Stimulated activated memory B cell treated with anti-CD40 and anti-IgM and Interleukin-4, amounts not matched to agents 10 μg/mL and 1 μg/mL and 100 μg/mL, for 72 hours (primary cell): Measurements from ENCODE around the gene SLC25A29.
"Not testable (repeated sequence)": the region's sequence is repeated elsewhere in the genome, so short reads cannot be mapped to it uniquely, and the experiment has no call there.

Experiments used
- ATAC-seq: fragments of 150-1000 bp; cut with Tn5 transposase; 2 replicates; pipeline ENCODE4 v1.10.0; 2021
- H3K27ac Mint-ChIP-seq: one replicate; pipeline ENCODE4 v1.8.0; 2022; ENCODE audit warnings: mild to moderate bottlenecking, mixed read lengths
- H3K27me3 Mint-ChIP-seq: one replicate; pipeline ENCODE4 v1.8.0; 2022; ENCODE audit warnings: mixed read lengths
- H3K36me3 Mint-ChIP-seq: one replicate; pipeline ENCODE4 v1.8.0; 2022; ENCODE audit warnings: mixed read lengths
- H3K4me1 Mint-ChIP-seq: one replicate; pipeline ENCODE4 v1.8.0; 2022; ENCODE audit warnings: mixed read lengths
- H3K4me3 Mint-ChIP-seq: one replicate; pipeline ENCODE4 v1.8.0; 2022; ENCODE audit warnings: mild to moderate bottlenecking, moderate library complexity, mixed read lengths
- H3K9me3 Mint-ChIP-seq: one replicate; pipeline ENCODE4 v1.8.0; 2022; ENCODE audit warnings: mixed read lengths

The SLC25A29 gene

GRCh38 chr14:100294963-100295330 is 11.3 kb downstream of the SLC25A29 start:
- no peak for ATAC-seq
- H3K27me3 Mint-ChIP-seq: no peaks in the 10 kb centered on the region
- H3K36me3 Mint-ChIP-seq: peaks cover 5% of the 10 kb centered on the region
- H3K27ac Mint-ChIP-seq: peak overlapping the region; percentile 83
- H3K9me3 Mint-ChIP-seq: no peaks in the 10 kb centered on the region
- H3K4me1 Mint-ChIP-seq: peaks cover 69% of the 10 kb centered on the region
- no peak overlapping the region for H3K4me3 Mint-ChIP-seq

GRCh38 chr14:100294213-100294962 is 11.9 kb downstream of the SLC25A29 start:
- no peaks in the 10 kb centered on the region for H3K27me3 Mint-ChIP-seq

GRCh38 chr14:100293497-100294212 is 12.6 kb downstream of the SLC25A29 start:
- Mint-ChIP-seq H3K27me3 (no peaks in the 10 kb centered on the region), H3K4me1 (peaks cover 63% of the 10 kb centered on the region), H3K4me3 (no peak overlapping the region), H3K27ac (peak overlapping the region; percentile 83), H3K36me3 (peaks cover 5% of the 10 kb centered on the region), H3K9me3 (no peaks in the 10 kb centered on the region)
- ATAC-seq: no peak

More at GRCh38 chr14:100294213-100294962, 11.9 kb downstream of the SLC25A29 start:
- Mint-ChIP-seq H3K4me3 (no peak overlapping the region), H3K9me3 (no peaks in the 10 kb centered on the region), H3K4me1 (peaks cover 69% of the 10 kb centered on the region), H3K36me3 (peaks cover 5% of the 10 kb centered on the region), H3K27ac (peak overlapping the region; percentile 83)
- ATAC-seq: peak; percentile 82

DNA sequence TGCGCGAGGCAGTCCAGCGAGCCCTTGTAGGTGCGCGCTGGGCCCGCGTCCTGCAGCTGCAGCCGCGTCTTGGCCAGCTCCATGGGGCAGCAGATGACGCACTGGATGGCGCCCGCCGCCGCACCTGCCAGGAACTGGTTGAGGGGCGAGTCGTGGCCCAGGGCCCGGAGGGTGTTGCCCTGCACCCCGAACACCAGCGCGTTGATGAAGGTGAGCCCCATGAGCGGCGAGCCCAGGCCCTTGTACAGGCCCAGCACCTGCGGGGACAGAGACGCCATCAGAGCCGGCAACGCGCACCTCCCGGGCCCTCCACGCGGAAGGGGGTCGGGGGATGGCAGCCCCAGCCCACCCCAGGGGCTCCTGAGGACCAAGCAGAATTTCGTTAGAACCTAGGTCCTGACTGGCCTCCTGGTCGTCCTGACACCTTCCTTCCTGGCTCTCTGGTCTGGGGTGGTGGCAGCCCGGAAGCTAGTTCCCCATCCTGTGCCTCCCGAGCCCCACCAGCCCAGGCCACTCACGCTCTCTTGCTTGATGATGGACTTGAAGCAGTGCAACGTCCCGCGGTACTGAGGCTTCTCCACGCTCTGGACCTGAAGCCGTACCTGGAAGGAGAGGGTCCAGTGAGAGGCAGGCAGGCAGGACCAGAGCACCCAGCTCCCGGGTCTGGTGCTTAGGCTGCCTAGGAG is 13.3 kb downstream of the SLC25A29 start:
- Mint-ChIP-seq H3K36me3 (peaks cover 5% of the 10 kb centered on the region), H3K9me3 (no peaks in the 10 kb centered on the region), H3K27ac (peak overlapping the region; percentile 83), H3K4me3 (peak overlapping the region; percentile 18), H3K27me3 (no peaks in the 10 kb centered on the region), H3K4me1 (peaks cover 56% of the 10 kb centered on the region)
- no peak for ATAC-seq

GRCh38 chr14:100292301-100292775 is 13.9 kb downstream of the SLC25A29 start:
- H3K27ac Mint-ChIP-seq: no peak overlapping the region
- H3K4me1 Mint-ChIP-seq: peaks cover 50% of the 10 kb centered on the region
- H3K36me3 Mint-ChIP-seq: peaks cover 5% of the 10 kb centered on the region
- no peaks in the 10 kb centered on the region for H3K9me3 Mint-ChIP-seq
- ATAC-seq: peak; percentile 22
- no peak overlapping the region for H3K4me3 Mint-ChIP-seq
- no peaks in the 10 kb centered on the region for H3K27me3 Mint-ChIP-seq

GRCh38 chr14:100291305-100292075 is 14.8 kb downstream of the SLC25A29 start:
- H3K27me3 Mint-ChIP-seq: no peaks in the 10 kb centered on the region
- peaks cover 42% of the 10 kb centered on the region for H3K4me1 Mint-ChIP-seq
- no peak for ATAC-seq
- no peaks in the 10 kb centered on the region for H3K9me3 Mint-ChIP-seq
- H3K36me3 Mint-ChIP-seq: peaks cover 5% of the 10 kb centered on the region
- no peak overlapping the region for H3K27ac Mint-ChIP-seq
- no peak overlapping the region for H3K4me3 Mint-ChIP-seq

- Mint-ChIP-seq H3K36me3 (peaks cover 5% of the 10 kb centered on the region), H3K27me3 (no peaks in the 10 kb centered on the region), H3K9me3 (no peaks in the 10 kb centered on the region), H3K4me3 (no peak overlapping the region), H3K4me1 (peaks cover 41% of the 10 kb centered on the region), H3K27ac (peak overlapping the region; percentile 68)
- ATAC-seq: no peak
Measured at GRCh38 chr14:100290607-100291304, 15.5 kb downstream of the SLC25A29 start.

DNA sequence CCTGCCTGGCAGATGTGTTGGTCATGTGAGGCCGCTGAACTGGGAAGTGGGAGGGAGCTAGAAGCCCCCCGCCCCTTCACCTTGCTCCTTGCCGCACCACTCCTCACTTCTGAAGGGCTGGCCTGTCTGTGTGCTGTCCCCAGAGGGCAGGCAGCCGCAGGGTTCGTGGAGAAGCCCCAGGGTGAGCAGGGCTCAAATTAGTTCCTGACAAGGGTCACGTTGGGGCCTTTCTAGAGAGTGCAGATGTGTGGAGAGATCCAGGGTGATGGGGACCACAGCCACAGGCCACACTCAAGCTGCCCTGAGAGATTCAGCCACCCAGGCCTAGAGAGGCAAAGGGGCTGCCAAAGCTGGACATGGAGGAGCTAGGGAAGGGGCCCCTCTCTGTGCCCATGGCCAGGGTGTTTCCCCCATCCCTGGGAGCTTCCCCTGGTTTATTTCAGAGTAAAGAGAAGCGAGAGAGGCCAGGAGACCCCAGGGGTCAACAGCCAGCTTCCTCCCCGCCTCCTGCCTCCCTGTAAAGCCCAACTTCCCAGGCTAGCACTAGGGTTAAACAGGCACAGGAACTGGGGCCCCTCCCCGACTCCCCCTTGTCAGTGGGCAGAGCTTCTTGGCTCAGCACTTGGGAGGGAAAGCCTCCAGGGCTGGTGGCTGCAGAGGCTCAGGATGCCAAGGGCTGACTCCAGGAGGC is 16.2 kb downstream of the SLC25A29 start:
- H3K9me3 Mint-ChIP-seq: no peaks in the 10 kb centered on the region
- H3K4me1 Mint-ChIP-seq: peaks cover 37% of the 10 kb centered on the region
- no peak for ATAC-seq
- peak overlapping the region; percentile 68 for H3K27ac Mint-ChIP-seq
- H3K36me3 Mint-ChIP-seq: peaks cover 5% of the 10 kb centered on the region
- peak overlapping the region; percentile 19 for H3K4me3 Mint-ChIP-seq
- no peaks in the 10 kb centered on the region for H3K27me3 Mint-ChIP-seq

DNA sequence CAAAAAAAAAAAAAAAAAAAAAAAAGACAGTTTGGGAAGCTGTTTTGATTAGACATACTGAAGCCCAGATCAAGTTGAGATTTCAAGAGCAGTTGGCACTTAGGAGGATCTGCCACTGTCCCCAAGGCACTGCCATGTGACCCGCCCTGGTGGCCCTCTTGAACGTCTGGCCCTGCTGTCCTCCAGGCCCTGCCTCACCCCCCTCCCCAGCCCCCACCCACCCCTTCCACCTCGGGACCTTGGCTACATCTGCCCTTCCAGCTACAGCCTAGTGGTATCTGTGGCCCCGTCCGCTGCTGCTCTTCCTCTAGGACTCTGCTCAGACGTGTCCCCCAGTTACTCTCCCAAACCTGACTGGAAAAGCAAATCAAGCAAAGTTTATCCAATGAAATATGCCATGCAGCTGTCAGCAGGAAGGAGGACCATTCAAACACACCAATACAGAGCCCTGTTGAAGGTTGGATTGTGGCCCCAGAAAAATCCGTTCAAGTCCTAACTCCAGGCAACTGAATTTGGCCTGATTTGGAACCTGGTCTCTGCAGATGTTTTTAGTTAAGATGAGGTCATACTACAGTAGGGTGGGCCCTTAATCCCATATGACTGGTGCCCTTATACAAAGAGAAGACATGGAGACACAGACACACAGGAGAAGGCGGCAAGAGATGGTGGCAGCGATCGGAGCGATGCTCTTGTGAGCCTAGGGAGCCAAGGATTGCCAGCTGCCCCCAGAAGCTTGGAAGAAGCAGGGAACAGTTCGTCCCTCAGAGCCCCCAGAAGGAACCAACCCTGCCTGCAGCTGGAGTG is 17.7 kb downstream of the SLC25A29 start:
- Mint-ChIP-seq H3K9me3 (no peaks in the 10 kb centered on the region), H3K36me3 (peaks cover 5% of the 10 kb centered on the region), H3K4me1 (peaks cover 37% of the 10 kb centered on the region), H3K27ac (no peak overlapping the region), H3K27me3 (no peaks in the 10 kb centered on the region), H3K4me3 (no peak overlapping the region)
- no peak for ATAC-seq

GRCh38 chr14:100287998-100288295 is 18.3 kb downstream of the SLC25A29 start:
- not testable (repeated sequence) for H3K27ac Mint-ChIP-seq, H3K27me3 Mint-ChIP-seq, H3K36me3 Mint-ChIP-seq, H3K4me3 Mint-ChIP-seq, ATAC-seq, H3K9me3 Mint-ChIP-seq
- peaks cover 31% of the 10 kb centered on the region for H3K4me1 Mint-ChIP-seq

GRCh38 chr14:100287202-100287997 is 18.8 kb downstream of the SLC25A29 start:
- peaks cover 31% of the 10 kb centered on the region for H3K4me1 Mint-ChIP-seq
- H3K27ac Mint-ChIP-seq: peak overlapping the region; percentile 77
- no peaks in the 10 kb centered on the region for H3K9me3 Mint-ChIP-seq
- no peaks in the 10 kb centered on the region for H3K27me3 Mint-ChIP-seq
- no peaks in the 10 kb centered on the region for H3K36me3 Mint-ChIP-seq
- ATAC-seq: no peak
- no peak overlapping the region for H3K4me3 Mint-ChIP-seq

- Mint-ChIP-seq H3K36me3 (no peaks in the 10 kb centered on the region), H3K4me1 (peaks cover 31% of the 10 kb centered on the region), H3K9me3 (no peaks in the 10 kb centered on the region), H3K4me3 (peak overlapping the region; percentile 9), H3K27me3 (no peaks in the 10 kb centered on the region), H3K27ac (peak overlapping the region; percentile 77)
- no peak for ATAC-seq
Measured at GRCh38 chr14:100286484-100287191, 19.6 kb downstream of the SLC25A29 start.
